ENCODE data around the gene PAK6. TPM values are rescaled to one million over a fixed set of nuclear protein-coding genes. Genes with fewer than 3 reads are reported as not detected.
A peak's percentile ranks its signal among the peaks of the same experiment; 100 is the strongest.

The PAK6 gene
- total and polyA plus RNA-seq, 11 donors: 0.93 to 17.4 (median 7.6) TPM

- TF ChIP-seq, protein P1, sequence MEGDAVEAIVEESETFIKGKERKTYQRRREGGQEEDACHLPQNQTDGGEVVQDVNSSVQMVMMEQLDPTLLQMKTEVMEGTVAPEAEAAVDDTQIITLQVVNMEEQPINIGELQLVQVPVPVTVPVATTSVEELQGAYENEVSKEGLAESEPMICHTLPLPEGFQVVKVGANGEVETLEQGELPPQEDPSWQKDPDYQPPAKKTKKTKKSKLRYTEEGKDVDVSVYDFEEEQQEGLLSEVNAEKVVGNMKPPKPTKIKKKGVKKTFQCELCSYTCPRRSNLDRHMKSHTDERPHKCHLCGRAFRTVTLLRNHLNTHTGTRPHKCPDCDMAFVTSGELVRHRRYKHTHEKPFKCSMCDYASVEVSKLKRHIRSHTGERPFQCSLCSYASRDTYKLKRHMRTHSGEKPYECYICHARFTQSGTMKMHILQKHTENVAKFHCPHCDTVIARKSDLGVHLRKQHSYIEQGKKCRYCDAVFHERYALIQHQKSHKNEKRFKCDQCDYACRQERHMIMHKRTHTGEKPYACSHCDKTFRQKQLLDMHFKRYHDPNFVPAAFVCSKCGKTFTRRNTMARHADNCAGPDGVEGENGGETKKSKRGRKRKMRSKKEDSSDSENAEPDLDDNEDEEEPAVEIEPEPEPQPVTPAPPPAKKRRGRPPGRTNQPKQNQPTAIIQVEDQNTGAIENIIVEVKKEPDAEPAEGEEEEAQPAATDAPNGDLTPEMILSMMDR (IDR thresholded peaks at IDR 0.05): no peak
- TF ChIP-seq POLR2A (IDR thresholded peaks at IDR 0.05): no peak
- Histone ChIP-seq H3K27ac (no peak overlapping the region), H3K27me3 (peaks cover 0 to 6% (median 0%) of the 10 kb centered on the region in 9 donors), H3K4me3 (no peak overlapping the region), H3K36me3 (no peaks in the 10 kb centered on the region), H3K9me3 (no peaks in the 10 kb centered on the region), H3K4me1 (peaks cover 0 to 16% (median 3%) of the 10 kb centered on the region in 12 donors)
- intact Hi-C loops (cut with DNase I): loop anchor here in 6 of 10 donors (5.0 to 10.0 kb wide), 4 partner anchors 37 to 110 kb away; partner anchors contain the start of genes DISP2 (in 1 of the 6) and PAK6 (in 1 of the 6)
- 71 to 76% (median 74%) methylated on average over 4 of the region's 4 CpGs for WGBS, 4 donors
- no peak for ATAC-seq
- peak in 1 of 5 donors; percentile 11 for DNase-seq
These were observed 75.9 kb downstream of the PAK6 start for GRCh38 chr15:40314723-40315276.

- H3K27me3 ChIP-seq: peaks cover 0 to 6% (median 0%) of the 10 kb centered on the region in 9 donors
- H3K9me3 ChIP-seq: no peaks in the 10 kb centered on the region
- no peak overlapping the region for H3K4me3 ChIP-seq
- intact Hi-C loops (cut with DNase I): loop anchor here in 2 of 10 donors (10.0 kb wide), 2 partner anchors 82 to 108 kb away; partner anchors contain the start of gene PAK6 (in 1 of the 2)
- no peak for ATAC-seq
- no peak overlapping the region for H3K27ac ChIP-seq
- 83 to 89% (median 84%) methylated on average over 3 of the region's 3 CpGs for WGBS, 4 donors
- H3K36me3 ChIP-seq: no peaks in the 10 kb centered on the region
- TF ChIP-seq, protein P1 (IDR thresholded peaks at IDR 0.05): no peak
- no peak for TF ChIP-seq POLR2A (IDR thresholded peaks at IDR 0.05)
- no peak for DNase-seq
- peaks cover 0 to 23% (median 6%) of the 10 kb centered on the region in 12 donors for H3K4me1 ChIP-seq
These were observed 78.1 kb downstream of the PAK6 start for GRCh38 chr15:40316931-40317330.

DNA sequence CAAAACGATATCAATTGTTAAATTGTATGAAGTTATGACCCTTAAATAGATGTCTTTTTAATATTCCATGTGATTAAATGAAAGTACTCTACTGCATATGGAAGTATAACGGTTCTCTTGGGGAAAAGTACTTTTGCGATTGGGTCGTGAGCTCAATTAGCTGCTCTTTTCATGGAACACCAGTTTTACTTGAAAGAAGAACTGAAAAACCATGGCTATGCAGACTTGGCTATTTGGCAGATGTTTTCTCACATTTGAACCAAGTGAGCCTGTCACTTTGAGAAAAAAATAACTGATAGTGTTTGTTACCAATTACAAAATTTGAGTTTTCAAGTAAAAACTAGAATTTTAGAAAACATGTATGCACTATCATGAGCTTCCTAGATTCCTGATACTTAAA is 78.7 kb downstream of the PAK6 start:
- Histone ChIP-seq H3K4me3 (no peak overlapping the region), H3K27me3 (peaks cover 0 to under 1% (median 0%) of the 10 kb centered on the region in 9 donors), H3K36me3 (no peaks in the 10 kb centered on the region), H3K9me3 (no peaks in the 10 kb centered on the region), H3K4me1 (peaks cover 0 to 25% (median 6%) of the 10 kb centered on the region in 12 donors), H3K27ac (no peak overlapping the region)
- 71 to 86% (median 80%) methylated on average over 4 of the region's 4 CpGs for WGBS, 4 donors
- intact Hi-C loops (cut with DNase I): loop anchor here in 2 of 10 donors (10.0 kb wide), 2 partner anchors 83 to 107 kb away; partner anchors contain the start of gene PAK6 (in 1 of the 2)
- no peak for ATAC-seq
- TF ChIP-seq POLR2A (IDR thresholded peaks at IDR 0.05): no peak
- TF ChIP-seq, protein P1 (IDR thresholded peaks at IDR 0.05): no peak
- DNase-seq: no peak

DNA sequence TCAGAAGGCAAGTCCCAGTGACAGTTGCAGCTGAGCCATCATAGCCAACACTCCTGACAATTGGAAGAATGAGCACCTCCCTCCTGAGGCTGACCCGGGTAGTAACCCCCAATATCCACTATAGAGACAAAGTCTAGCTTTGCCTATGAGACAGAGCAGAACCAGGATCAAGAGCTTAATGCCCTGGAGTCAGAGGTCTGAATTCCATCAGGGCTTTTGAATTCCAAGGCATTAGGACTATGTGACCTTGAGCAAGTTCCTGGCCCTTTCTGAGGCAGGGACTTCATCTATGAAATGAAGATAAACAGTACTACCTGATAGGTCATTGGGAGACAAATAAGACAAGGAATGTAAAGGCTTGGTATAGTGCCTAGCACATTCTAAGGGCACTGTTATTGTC is 81.5 kb downstream of the PAK6 start:
- TF ChIP-seq, protein P1 (IDR thresholded peaks at IDR 0.05): no peak
- no peak for TF ChIP-seq POLR2A (IDR thresholded peaks at IDR 0.05)
- H3K27me3 ChIP-seq: no peaks in the 10 kb centered on the region
- no peak for DNase-seq
- WGBS, 4 donors: 95 to 100% (median 99%) methylated on average over 1 of the region's 1 CpG
- no peaks in the 10 kb centered on the region for H3K36me3 ChIP-seq
- H3K9me3 ChIP-seq: no peaks in the 10 kb centered on the region
- peak overlapping the region in 1 of 12 donors; percentile 86 for H3K27ac ChIP-seq
- intact Hi-C loops (cut with DNase I): loop anchor here in 9 of 10 donors (2.0 to 5.0 kb wide), 6 partner anchors 47 to 572 kb away; partner anchors contain the start of gene VPS18 (in 1 of the 9)
- H3K4me1 ChIP-seq: peaks cover 0 to 29% (median 15%) of the 10 kb centered on the region in 12 donors
- no peak for ATAC-seq
- H3K4me3 ChIP-seq: no peak overlapping the region

Measured in heart left ventricle (tissue), 16 donors.